ENCODE measurements around the gene NKAIN2.

Gene NKAIN2

GRCh38 chr6:124054034-124054433 is 250.4 kb downstream of the NKAIN2 start:
- no peaks in the 10 kb centered on the region for H3K27me3 ChIP-seq (ENCODE audit: control insufficient read depth in 3 of 3, insufficient read depth in 3 of 3, low read depth in 1 of 3, low read length in 3 of 3)
- no peak overlapping the region for H2AFZ ChIP-seq (ENCODE audit: low read length)
- no peak overlapping the region for H3K4ac ChIP-seq (ENCODE audit: low read length)
- H3K36me3 ChIP-seq (replicated peaks in 1 of 2; ENCODE audit: control insufficient read depth in 2 of 2, insufficient read depth in 2 of 2, low read length in 2 of 2) = no peaks in the 10 kb centered on the region
- H2AK5ac ChIP-seq (ENCODE audit: low read depth, low read length) = no peak overlapping the region
- no peak overlapping the region for H2BK5ac ChIP-seq (ENCODE audit: low read length)
- no peak for DNase-seq (ENCODE audit: low spot score)
- no peak overlapping the region for H3K4me3 ChIP-seq (ENCODE audit: low read length in 2 of 2)
- H3K4me1 ChIP-seq (ENCODE audit: control insufficient read depth in 2 of 2, insufficient read depth in 1 of 2, low read depth in 1 of 2, low read length in 2 of 2) = peaks cover 0 to 3% of the 10 kb centered on the region in 2 donors
- H4K91ac ChIP-seq (ENCODE audit: low read depth, low read length, poor library complexity) = no peak overlapping the region
- H2BK120ac ChIP-seq (ENCODE audit: low read depth, low read length) = no peak overlapping the region
- no peak overlapping the region for H3K4me2 ChIP-seq (ENCODE audit: insufficient read depth, low read length, poor library complexity, severe bottlenecking)
- H3K14ac ChIP-seq (ENCODE audit: low read length) = no peak overlapping the region
- no peak overlapping the region for H3K23ac ChIP-seq (ENCODE audit: low read depth, low read length, poor library complexity)
- H2BK15ac ChIP-seq (ENCODE audit: low read length) = no peak overlapping the region
- no peak overlapping the region for H3K9ac ChIP-seq (ENCODE audit: low read depth, low read length, poor library complexity)
- H3K18ac ChIP-seq (ENCODE audit: low read length) = no peak overlapping the region
- H3K79me1 ChIP-seq (ENCODE audit: low read depth, low read length) = no peaks in the 10 kb centered on the region
- H3K9me3 ChIP-seq (replicated peaks in 1 of 2; ENCODE audit: control insufficient read depth in 2 of 2, insufficient read depth in 1 of 2, low read depth in 1 of 2, low read length in 2 of 2) = no peaks in the 10 kb centered on the region
- H4K8ac ChIP-seq (ENCODE audit: low read depth, low read length) = no peak overlapping the region
- no peak overlapping the region for H2BK12ac ChIP-seq (ENCODE audit: low read length)
- no peak overlapping the region for H3K27ac ChIP-seq (replicated peaks; ENCODE audit: low read length)

GRCh38 chr6:124055395-124055794 is 251.7 kb downstream of the NKAIN2 start:
- H3K36me3 ChIP-seq (replicated peaks in 1 of 2; ENCODE audit: control insufficient read depth in 2 of 2, insufficient read depth in 2 of 2, low read length in 2 of 2) = no peaks in the 10 kb centered on the region

GRCh38 chr6:124055963-124056362 is 252.3 kb downstream of the NKAIN2 start:
- H3K27me3 ChIP-seq (ENCODE audit: control insufficient read depth in 3 of 3, insufficient read depth in 3 of 3, low read depth in 1 of 3, low read length in 3 of 3) = no peaks in the 10 kb centered on the region
- no peak overlapping the region for H3K4me2 ChIP-seq (ENCODE audit: insufficient read depth, low read length, poor library complexity, severe bottlenecking)
- no CpG with 5 or more reads among the region's 1 CpG for WGBS, 2 donors (ENCODE audit: extremely low coverage in 2 of 2, insufficient read length in 2 of 2, insufficient replicate concordance in 1 of 2)
- no peak overlapping the region for H3K4me3 ChIP-seq (ENCODE audit: low read length in 2 of 2)
- no peaks in the 10 kb centered on the region for H3K9me3 ChIP-seq (replicated peaks in 1 of 2; ENCODE audit: control insufficient read depth in 2 of 2, insufficient read depth in 1 of 2, low read depth in 1 of 2, low read length in 2 of 2)
- no peak for DNase-seq (ENCODE audit: low spot score)
- H2AK5ac ChIP-seq (ENCODE audit: low read depth, low read length) = no peak overlapping the region
- no peak overlapping the region for H4K8ac ChIP-seq (ENCODE audit: low read depth, low read length)
- peaks cover 0 to 3% of the 10 kb centered on the region in 2 donors for H3K4me1 ChIP-seq (ENCODE audit: control insufficient read depth in 2 of 2, insufficient read depth in 1 of 2, low read depth in 1 of 2, low read length in 2 of 2)
- no peaks in the 10 kb centered on the region for H3K79me1 ChIP-seq (ENCODE audit: low read depth, low read length)
- H3K4ac ChIP-seq (ENCODE audit: low read length) = no peak overlapping the region
- no peak overlapping the region for H2BK15ac ChIP-seq (ENCODE audit: low read length)
- no peak overlapping the region for H2BK12ac ChIP-seq (ENCODE audit: low read length)
- no peak overlapping the region for H2BK120ac ChIP-seq (ENCODE audit: low read depth, low read length)
- no peaks in the 10 kb centered on the region for H3K36me3 ChIP-seq (replicated peaks in 1 of 2; ENCODE audit: control insufficient read depth in 2 of 2, insufficient read depth in 2 of 2, low read length in 2 of 2)
- no peak overlapping the region for H3K9ac ChIP-seq (ENCODE audit: low read depth, low read length, poor library complexity)
- H3K18ac ChIP-seq (ENCODE audit: low read length) = no peak overlapping the region
- no peak overlapping the region for H3K23ac ChIP-seq (ENCODE audit: low read depth, low read length, poor library complexity)
- H3K27ac ChIP-seq (replicated peaks; ENCODE audit: low read length) = no peak overlapping the region
- no peak overlapping the region for H4K91ac ChIP-seq (ENCODE audit: low read depth, low read length, poor library complexity)
- no peak overlapping the region for H2BK5ac ChIP-seq (ENCODE audit: low read length)
- no peak overlapping the region for H2AFZ ChIP-seq (ENCODE audit: low read length)
- no peak overlapping the region for H3K14ac ChIP-seq (ENCODE audit: low read length)

More at GRCh38 chr6:124055395-124055794, 251.7 kb downstream of the NKAIN2 start:
- H3K4me3 ChIP-seq (ENCODE audit: low read length in 2 of 2) = no peak overlapping the region
- no peak overlapping the region for H3K4ac ChIP-seq (ENCODE audit: low read length)
- no peak overlapping the region for H3K14ac ChIP-seq (ENCODE audit: low read length)
- no peak overlapping the region for H2AK5ac ChIP-seq (ENCODE audit: low read depth, low read length)
- no peak overlapping the region for H4K8ac ChIP-seq (ENCODE audit: low read depth, low read length)
- no peak overlapping the region for H2BK15ac ChIP-seq (ENCODE audit: low read length)
- H3K27me3 ChIP-seq (ENCODE audit: control insufficient read depth in 3 of 3, insufficient read depth in 3 of 3, low read depth in 1 of 3, low read length in 3 of 3) = no peaks in the 10 kb centered on the region
- H4K91ac ChIP-seq (ENCODE audit: low read depth, low read length, poor library complexity) = no peak overlapping the region
- no peak overlapping the region for H2BK12ac ChIP-seq (ENCODE audit: low read length)
- peaks cover 0 to 3% of the 10 kb centered on the region in 2 donors for H3K4me1 ChIP-seq (ENCODE audit: control insufficient read depth in 2 of 2, insufficient read depth in 1 of 2, low read depth in 1 of 2, low read length in 2 of 2)
- no peak overlapping the region for H2BK5ac ChIP-seq (ENCODE audit: low read length)
- no peak overlapping the region for H2BK120ac ChIP-seq (ENCODE audit: low read depth, low read length)
- H3K23ac ChIP-seq (ENCODE audit: low read depth, low read length, poor library complexity) = no peak overlapping the region
- no peak overlapping the region for H3K27ac ChIP-seq (replicated peaks; ENCODE audit: low read length)
- H3K79me1 ChIP-seq (ENCODE audit: low read depth, low read length) = no peaks in the 10 kb centered on the region
- no peak for DNase-seq (ENCODE audit: low spot score)
- no peaks in the 10 kb centered on the region for H3K9me3 ChIP-seq (replicated peaks in 1 of 2; ENCODE audit: control insufficient read depth in 2 of 2, insufficient read depth in 1 of 2, low read depth in 1 of 2, low read length in 2 of 2)
- no peak overlapping the region for H3K18ac ChIP-seq (ENCODE audit: low read length)
- no peak overlapping the region for H2AFZ ChIP-seq (ENCODE audit: low read length)
- H3K4me2 ChIP-seq (ENCODE audit: insufficient read depth, low read length, poor library complexity, severe bottlenecking) = no peak overlapping the region
- H3K9ac ChIP-seq (ENCODE audit: low read depth, low read length, poor library complexity) = no peak overlapping the region

GRCh38 chr6:124056407-124057334 is 253.0 kb downstream of the NKAIN2 start:
- no peak overlapping the region for H3K23ac ChIP-seq (ENCODE audit: low read depth, low read length, poor library complexity)
- no peak overlapping the region for H2BK15ac ChIP-seq (ENCODE audit: low read length)
- H3K27me3 ChIP-seq (ENCODE audit: control insufficient read depth in 3 of 3, insufficient read depth in 3 of 3, low read depth in 1 of 3, low read length in 3 of 3) = no peaks in the 10 kb centered on the region
- H3K18ac ChIP-seq (ENCODE audit: low read length) = no peak overlapping the region
- peaks cover 0 to 3% of the 10 kb centered on the region in 2 donors for H3K4me1 ChIP-seq (ENCODE audit: control insufficient read depth in 2 of 2, insufficient read depth in 1 of 2, low read depth in 1 of 2, low read length in 2 of 2)
- H2AFZ ChIP-seq (ENCODE audit: low read length) = no peak overlapping the region
- H4K8ac ChIP-seq (ENCODE audit: low read depth, low read length) = no peak overlapping the region
- no peak overlapping the region for H4K91ac ChIP-seq (ENCODE audit: low read depth, low read length, poor library complexity)
- no peak overlapping the region for H2BK5ac ChIP-seq (ENCODE audit: low read length)
- no peak overlapping the region for H3K14ac ChIP-seq (ENCODE audit: low read length)
- H3K4me2 ChIP-seq (ENCODE audit: insufficient read depth, low read length, poor library complexity, severe bottlenecking) = no peak overlapping the region
- H3K9ac ChIP-seq (ENCODE audit: low read depth, low read length, poor library complexity) = no peak overlapping the region
- no peak overlapping the region for H2AK5ac ChIP-seq (ENCODE audit: low read depth, low read length)
- H3K27ac ChIP-seq (replicated peaks; ENCODE audit: low read length) = no peak overlapping the region
- H3K4ac ChIP-seq (ENCODE audit: low read length) = no peak overlapping the region
- no peak overlapping the region for H2BK12ac ChIP-seq (ENCODE audit: low read length)
- no peaks in the 10 kb centered on the region for H3K79me1 ChIP-seq (ENCODE audit: low read depth, low read length)
- no peaks in the 10 kb centered on the region for H3K9me3 ChIP-seq (replicated peaks in 1 of 2; ENCODE audit: control insufficient read depth in 2 of 2, insufficient read depth in 1 of 2, low read depth in 1 of 2, low read length in 2 of 2)
- no peak overlapping the region for H2BK120ac ChIP-seq (ENCODE audit: low read depth, low read length)
- H3K36me3 ChIP-seq (replicated peaks in 1 of 2; ENCODE audit: control insufficient read depth in 2 of 2, insufficient read depth in 2 of 2, low read length in 2 of 2) = no peaks in the 10 kb centered on the region
- no CpG with 5 or more reads among the region's 3 CpGs for WGBS, 2 donors (ENCODE audit: extremely low coverage in 2 of 2, insufficient read length in 2 of 2, insufficient replicate concordance in 1 of 2)
- DNase-seq (ENCODE audit: low spot score) = no peak
- H3K4me3 ChIP-seq (ENCODE audit: low read length in 2 of 2) = no peak overlapping the region
